HepG2 (cell line): ENCODE data around the gene CLPSL2. TPM values are rescaled to one million over a fixed set of nuclear protein-coding genes. Genes with fewer than 3 reads are reported as not detected.

Experiments
- FOXC1 ChIP-seq: sonication (generic); formaldehyde crosslinking; IDR thresholded peaks from 2 replicates; pipeline ENCODE4 v1.8.0; 2022; ENCODE audit warnings: mild to moderate bottlenecking, missing genetic modification reagents, borderline replicate concordance
- JUN ChIP-seq: sonication (generic); formaldehyde crosslinking; IDR thresholded peaks from 2 replicates; pipeline ENCODE4 v1.4.0; 2020; ENCODE audit warnings: mild to moderate bottlenecking, missing genetic modification reagents
- PAF1 ChIP-seq: IDR thresholded peaks from 2 replicates; pipeline ENCODE4 v1.6.1; 2016; ENCODE audit warnings: missing genetic modification reagents, missing compliant biosample characterization
- PLSCR1 ChIP-seq: sonication (generic); formaldehyde crosslinking; IDR thresholded peaks from 2 replicates; pipeline ENCODE4 v1.5.0; 2020; ENCODE audit warnings: missing genetic modification reagents, mild to moderate bottlenecking, borderline replicate concordance
- SMYD3 ChIP-seq: sonication (generic); formaldehyde crosslinking; IDR thresholded peaks from 2 replicates; pipeline ENCODE4 v1.8.1; 2023; ENCODE audit warnings: mild to moderate bottlenecking, missing genetic modification reagents
- SYNCRIP ChIP-seq: fragments of 200-400 bp; formaldehyde crosslinking; IDR thresholded peaks from 2 replicates; pipeline ENCODE4 v1.6.1; 2018; ENCODE audit warnings: mild to moderate bottlenecking, low read depth, low read length; ENCODE audit not compliant: insufficient read depth
- ZNF407 ChIP-seq: sonication (generic); formaldehyde crosslinking; IDR thresholded peaks from one replicate; pipeline ENCODE4 v1.5.1; 2020; ENCODE audit warnings: mild to moderate bottlenecking, missing genetic modification reagents; ENCODE audit errors: not compliant biosample characterization
- ZNF451 ChIP-seq: sonication (generic); formaldehyde crosslinking; IDR thresholded peaks from 2 replicates; pipeline ENCODE4 v1.5.0; 2020; ENCODE audit warnings: mild to moderate bottlenecking, missing genetic modification reagents
- ZNF710 ChIP-seq: sonication (generic); formaldehyde crosslinking; IDR thresholded peaks from 2 replicates; pipeline ENCODE4 v1.5.0; 2020; ENCODE audit warnings: mild to moderate bottlenecking, missing genetic modification reagents, borderline replicate concordance
- ZNF768 ChIP-seq: sonication (generic); formaldehyde crosslinking; IDR thresholded peaks from 2 replicates; pipeline ENCODE4 v1.4.0; 2020; ENCODE audit warnings: missing genetic modification reagents
- ZNF83 ChIP-seq: sonication (generic); formaldehyde crosslinking; IDR thresholded peaks from 2 replicates; pipeline ENCODE4 v1.4.0; 2020; ENCODE audit warnings: missing genetic modification reagents, mild to moderate bottlenecking, borderline replicate concordance
- ZSCAN25 ChIP-seq: sonication (generic); formaldehyde crosslinking; IDR thresholded peaks from 2 replicates; pipeline ENCODE4 v1.8.0; 2022; ENCODE audit warnings: mild to moderate bottlenecking, missing genetic modification reagents
- polyA plus RNA-seq, 8 experiments: library from polyadenylated mRNA; depleted of rRNA in 3 of 8; stranded (reverse) in 7 of 8; unstranded in 1 of 8; fragments of >200 nt; fragmentation: Illumina TruSeq in 4 of 8; extraction: Trizol in 4 of 8; gene quantifications; 2 replicates each; pipeline versions ENCODE4 v1.2.1 to v1.2.3, GENCODE V29; 2011 to 2016; ENCODE audit warnings: low read depth in 4 of 8, missing spikeins in 1 of 8, mixed read lengths in 1 of 8; ENCODE audit not compliant: insufficient read depth in 1 of 8
- total RNA-seq, 5 experiments: library from RNA; depleted of rRNA; stranded (reverse); fragments of >200 nt; fragmentation: Illumina TruSeq; extraction: Trizol; gene quantifications; 2 replicates each; pipeline ENCODE4 v1.2.3, GENCODE V29; 2016; ENCODE audit warnings: low read depth in 1 of 5
- TF ChIP-seq, protein P1 (sequence below): sonication (generic); formaldehyde crosslinking; IDR thresholded peaks from 2 replicates; pipeline ENCODE4 v1.4.0; 2020; ENCODE audit warnings: missing genetic modification reagents
- TF ChIP-seq, protein P2 (sequence below): sonication (generic); formaldehyde crosslinking; IDR thresholded peaks from 2 replicates; pipeline ENCODE4 v1.4.0; 2020; ENCODE audit warnings: missing genetic modification reagents, borderline replicate concordance

The CLPSL2 gene
- total and polyA plus RNA-seq, 2 of the 13 experiments (the other 11 are each of a cell fraction or from before 2014, with no cell fraction given) = not detected

GRCh38 chr6:35804996-35805736 lies 28.8 kb downstream of the CLPSL2 start, which contains the start of gene LHFPL5 (continued):
- TF ChIP-seq, protein P1, sequence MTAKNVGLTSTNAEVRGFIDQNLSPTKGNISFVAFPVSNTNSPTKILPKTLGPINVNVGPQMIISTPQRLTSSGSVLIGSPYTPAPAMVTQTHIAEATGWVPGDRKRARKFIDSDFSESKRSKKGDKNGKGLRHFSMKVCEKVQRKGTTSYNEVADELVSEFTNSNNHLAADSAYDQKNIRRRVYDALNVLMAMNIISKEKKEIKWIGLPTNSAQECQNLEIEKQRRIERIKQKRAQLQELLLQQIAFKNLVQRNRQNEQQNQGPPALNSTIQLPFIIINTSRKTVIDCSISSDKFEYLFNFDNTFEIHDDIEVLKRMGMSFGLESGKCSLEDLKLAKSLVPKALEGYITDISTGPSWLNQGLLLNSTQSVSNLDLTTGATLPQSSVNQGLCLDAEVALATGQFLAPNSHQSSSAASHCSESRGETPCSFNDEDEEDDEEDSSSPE = peak; percentile 77
- TF ChIP-seq ZNF451 (peak; percentile 94), JUN (CRISPR knock-in tag) (0 out of 2 replicates have a peak, but pooled peaks have one; percentile 52), SYNCRIP (no peak), SMYD3 (CRISPR knock-in tag) (peak; percentile 98), FOXC1 (CRISPR knock-in tag) (peak; percentile 100), PLSCR1 (CRISPR knock-in tag) (peak; percentile 94; the same call in 1 of the 2 replicates), ZNF710 (CRISPR knock-in tag) (peak; percentile 85), ZNF407 (CRISPR knock-in tag) (peak; percentile 99), ZNF768 (CRISPR knock-in tag) (peak; percentile 89), PAF1 (CRISPR knock-in tag) (no peak), ZNF83 (CRISPR knock-in tag) (peak; percentile 98), ZSCAN25 (CRISPR knock-in tag) (peak; percentile 95)
- TF ChIP-seq, protein P2, sequence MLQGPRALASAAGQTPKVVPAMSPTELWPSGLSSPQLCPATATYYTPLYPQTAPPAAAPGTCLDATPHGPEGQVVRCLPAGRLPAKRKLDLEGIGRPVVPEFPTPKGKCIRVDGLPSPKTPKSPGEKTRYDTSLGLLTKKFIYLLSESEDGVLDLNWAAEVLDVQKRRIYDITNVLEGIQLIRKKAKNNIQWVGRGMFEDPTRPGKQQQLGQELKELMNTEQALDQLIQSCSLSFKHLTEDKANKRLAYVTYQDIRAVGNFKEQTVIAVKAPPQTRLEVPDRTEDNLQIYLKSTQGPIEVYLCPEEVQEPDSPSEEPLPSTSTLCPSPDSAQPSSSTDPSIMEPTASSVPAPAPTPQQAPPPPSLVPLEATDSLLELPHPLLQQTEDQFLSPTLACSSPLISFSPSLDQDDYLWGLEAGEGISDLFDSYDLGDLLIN (CRISPR knock-in tag) = peak; percentile 78; the same call in 1 of the 2 replicates
